HG03135 (cell line): ENCODE data around the gene MFSD1.

Experiments
- ATAC-seq: cut with Tn5 transposase; IDR thresholded peaks from one replicate; pipeline ENCODE4 v1.9.1; 2021; ENCODE audit warnings: mild to moderate bottlenecking, moderate library complexity; ENCODE audit not compliant: unreplicated experiment

MFSD1 gene

DNA sequence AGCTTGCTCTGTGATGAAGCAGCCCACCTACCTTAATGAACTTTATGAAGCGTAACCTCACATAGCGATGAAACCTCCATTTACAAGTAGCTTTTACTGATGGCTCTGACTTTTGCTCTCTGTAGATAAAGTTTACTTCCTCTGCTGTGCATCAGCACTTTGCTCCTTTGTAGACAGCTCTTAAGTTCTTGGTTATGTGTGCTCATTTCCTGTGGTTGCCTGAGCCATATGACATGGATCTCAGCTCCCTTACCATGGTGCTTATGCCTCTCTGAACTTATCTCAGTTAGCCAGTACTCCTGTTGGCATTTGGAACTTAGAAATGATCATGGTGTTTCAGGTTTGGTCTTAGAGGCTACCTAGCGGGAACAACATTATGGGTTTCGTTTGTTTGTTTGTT is 7.8 kb downstream of the MFSD1 start:
- ATAC-seq: no peak

DNA sequence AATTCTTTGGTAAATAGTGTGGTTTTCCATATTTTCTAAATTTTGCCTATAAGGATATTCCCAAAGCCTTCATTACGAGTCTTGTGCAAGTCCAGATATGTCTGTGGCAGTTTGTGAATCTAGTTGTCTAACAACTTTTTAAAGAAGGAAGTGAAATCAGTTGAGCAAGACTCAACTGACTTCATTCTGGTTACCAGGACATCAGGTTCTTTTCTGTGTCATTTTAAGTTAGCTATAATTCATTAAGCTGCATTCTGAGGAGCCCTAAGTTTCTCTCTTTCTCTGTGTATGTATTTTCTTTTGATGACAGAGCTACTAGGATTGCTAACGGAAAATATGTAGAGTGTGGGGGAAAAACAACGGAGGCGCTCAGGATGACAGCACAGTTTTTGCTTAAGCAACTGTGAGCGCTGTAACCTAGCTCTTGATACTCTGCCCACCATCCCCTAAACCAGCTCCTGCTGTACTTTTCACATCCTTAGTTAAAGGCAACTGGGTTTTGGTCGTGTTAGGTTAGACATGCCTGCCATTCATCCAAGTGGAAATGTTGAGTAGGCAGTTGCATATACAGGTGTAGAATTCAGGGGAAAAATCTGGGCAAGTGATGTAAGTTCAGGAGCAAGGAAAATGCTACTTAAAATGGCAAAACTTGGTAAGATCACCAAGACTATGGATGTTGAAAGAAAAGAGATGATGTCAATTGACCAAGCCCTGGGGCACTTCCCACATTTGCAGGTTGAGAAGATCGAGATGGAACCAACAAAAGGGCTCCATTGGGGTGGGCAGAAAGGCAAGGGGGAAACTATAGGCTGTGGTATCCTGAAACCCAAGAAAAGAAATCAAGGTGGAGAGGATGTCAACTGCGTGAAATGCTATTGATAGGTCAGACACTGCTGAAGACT is 9.2 kb downstream of the MFSD1 start:
- no peak for ATAC-seq

GRCh38 chr3:158819282-158819681 is 17.4 kb downstream of the MFSD1 start:
- ATAC-seq: no peak

DNA sequence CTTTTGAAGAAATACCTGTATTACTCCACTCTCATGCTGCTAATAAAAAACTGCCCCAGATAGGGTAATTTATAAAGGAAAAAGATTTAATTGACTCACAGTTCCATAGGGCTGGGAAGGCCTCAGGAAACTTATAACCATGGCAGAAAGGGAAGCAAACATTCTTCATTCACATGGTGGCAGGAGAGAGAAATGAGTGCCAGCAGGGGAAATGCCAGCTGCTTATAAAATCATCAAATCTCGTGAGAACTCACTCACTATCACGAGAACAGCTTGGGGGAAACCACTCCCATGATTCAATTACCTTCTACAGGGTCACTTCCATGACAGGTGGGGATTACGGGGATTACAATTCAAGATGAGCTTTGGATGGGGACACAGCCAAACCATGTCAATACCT is 18.7 kb downstream of the MFSD1 start:
- ATAC-seq: no peak

DNA sequence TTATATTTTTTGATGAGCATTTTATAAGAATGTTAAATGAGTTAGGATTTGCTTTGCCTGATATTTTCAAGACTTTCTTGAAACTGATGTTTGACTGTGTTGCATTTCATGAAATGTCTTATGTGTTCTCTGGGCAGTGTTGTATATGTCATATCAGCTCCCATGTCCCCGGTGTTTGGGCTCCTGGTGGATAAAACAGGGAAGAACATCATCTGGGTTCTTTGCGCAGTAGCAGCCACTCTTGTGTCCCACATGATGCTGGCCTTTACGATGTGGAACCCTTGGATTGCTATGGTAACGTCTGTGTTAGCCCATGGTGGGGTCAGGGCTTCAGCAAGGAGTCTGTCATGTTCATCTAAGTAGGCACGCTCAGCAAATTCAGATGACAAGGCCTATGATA is 20.0 kb downstream of the MFSD1 start:
- no peak for ATAC-seq

- ATAC-seq: no peak
Measured at GRCh38 chr3:158823426-158823825, 21.6 kb downstream of the MFSD1 start.

- ATAC-seq: no peak
Measured at GRCh38 chr3:158827773-158828172, 25.9 kb downstream of the MFSD1 start.

- no peak for ATAC-seq
Measured at GRCh38 chr3:158830391-158830790, 28.5 kb downstream of the MFSD1 start.

DNA sequence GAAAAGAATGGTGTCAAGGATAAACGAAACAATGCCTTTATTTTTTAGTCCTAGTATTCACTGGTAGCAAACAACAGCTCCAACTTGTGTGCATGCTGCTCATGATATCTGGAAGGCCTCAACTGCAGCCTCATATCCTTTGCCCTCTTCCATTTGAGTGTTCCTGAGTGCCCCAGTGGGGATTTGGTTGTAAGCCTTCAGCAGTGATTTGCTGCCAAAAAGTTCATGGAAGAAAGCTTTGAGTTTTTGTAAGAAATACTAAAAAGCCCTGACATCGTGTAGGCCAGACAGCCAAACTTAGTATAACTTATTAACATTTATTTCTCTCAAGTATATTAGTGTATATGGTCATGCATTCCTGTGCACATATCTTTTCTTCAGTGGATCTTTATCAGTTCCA is 30.0 kb downstream of the MFSD1 start:
- no peak for ATAC-seq

DNA sequence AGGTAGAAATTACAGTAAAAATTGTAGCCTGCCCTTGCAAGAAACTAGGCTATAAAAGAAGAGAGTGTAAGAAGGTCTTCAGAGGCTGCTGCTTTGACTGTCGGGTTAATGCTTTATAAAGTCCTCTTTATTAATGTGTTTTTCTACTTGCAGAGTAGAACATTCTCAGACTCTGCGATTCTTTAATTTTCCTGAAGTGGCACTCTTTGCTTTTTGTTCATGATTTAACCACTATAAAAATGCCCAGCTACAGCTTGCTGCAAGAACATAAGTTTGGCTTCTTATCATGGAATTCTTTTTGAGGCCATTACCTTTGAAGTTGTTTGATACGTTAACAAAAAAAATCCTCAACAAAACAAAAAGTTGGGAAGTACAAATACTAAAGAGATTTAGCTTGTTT is 33.8 kb downstream of the MFSD1 start:
- no peak for ATAC-seq

GRCh38 chr3:158836312-158836711 is 34.5 kb downstream of the MFSD1 start:
- no peak for ATAC-seq

GRCh38 chr3:158837240-158837639 is 35.4 kb downstream of the MFSD1 start:
- ATAC-seq: no peak

GRCh38 chr3:158839966-158840365 is 38.1 kb downstream of the MFSD1 start:
- no peak for ATAC-seq

DNA sequence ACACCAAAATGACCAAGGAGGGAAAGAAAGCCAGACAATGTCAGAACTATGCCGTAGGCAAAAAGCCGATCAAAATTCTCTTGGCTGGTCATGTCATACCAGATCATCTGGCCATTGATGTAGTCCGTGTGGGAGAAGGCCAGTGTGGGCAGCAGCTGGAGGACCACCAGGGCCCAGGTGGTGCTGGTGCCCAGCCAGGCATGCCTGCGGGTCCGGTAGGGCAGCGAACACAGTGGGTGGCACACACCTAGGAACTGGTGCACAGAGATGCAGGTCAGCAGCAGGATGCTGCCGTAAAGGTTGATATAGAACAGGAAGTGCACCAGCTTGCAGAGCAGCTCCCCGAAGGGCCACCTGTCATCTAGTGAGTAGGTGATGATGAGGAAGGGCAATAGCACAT is 39.5 kb downstream of the MFSD1 start:
- ATAC-seq: no peak

- ATAC-seq: no peak
Measured at GRCh38 chr3:158842976-158843375, 41.1 kb downstream of the MFSD1 start.

- ATAC-seq: no peak
Measured at GRCh38 chr3:158845765-158846350, 44.0 kb downstream of the MFSD1 start.

DNA sequence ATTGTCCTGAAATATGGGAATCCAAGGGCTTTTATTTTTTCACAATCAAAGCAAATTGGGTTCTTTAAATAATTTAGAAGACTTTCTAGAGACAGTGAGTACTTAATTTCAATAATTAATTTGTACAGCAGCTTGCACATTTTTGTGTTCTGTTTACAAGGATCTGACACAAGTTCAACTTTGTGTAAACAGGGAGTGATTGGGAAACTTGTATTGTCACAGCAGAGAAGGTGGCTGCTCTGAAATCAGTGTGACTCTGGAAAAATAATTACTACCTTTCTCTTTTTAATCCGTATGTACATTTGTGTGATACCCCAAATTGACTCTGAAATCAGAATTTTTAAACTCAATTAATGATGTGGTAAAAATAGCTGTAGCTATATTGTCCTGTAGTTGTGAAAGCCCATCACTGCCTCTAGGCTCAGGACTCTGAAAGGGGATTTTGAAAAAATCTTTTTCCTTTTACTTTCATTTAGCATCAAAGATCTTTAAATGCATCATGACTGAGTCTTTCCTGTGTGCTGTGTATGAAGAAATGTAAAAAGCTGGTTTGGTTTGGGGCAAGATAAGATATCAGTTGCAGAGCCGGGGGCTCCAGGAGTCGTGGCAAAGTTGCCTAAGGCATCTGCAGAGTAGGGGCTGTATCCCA is 45.1 kb downstream of the MFSD1 start:
- peak; percentile 87 for ATAC-seq

DNA sequence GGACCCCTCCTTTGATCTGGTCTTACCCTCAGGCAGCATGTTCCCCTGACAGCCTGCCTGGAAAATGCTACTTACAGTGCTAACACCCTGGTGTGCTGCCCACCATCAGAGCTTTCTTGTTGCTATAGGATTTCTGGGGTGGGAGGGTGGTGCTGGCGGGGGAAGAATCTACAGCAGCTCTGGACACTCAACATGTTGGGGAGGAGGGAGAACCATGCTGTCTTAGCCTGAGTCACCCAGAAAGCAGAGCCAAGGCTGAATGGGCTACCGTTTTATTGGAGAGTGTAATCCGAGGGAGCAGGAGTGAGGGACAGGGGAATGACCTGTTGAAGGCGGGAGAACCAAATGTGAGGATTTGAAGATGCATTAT is 45.6 kb downstream of the MFSD1 start:
- peak; percentile 40 for ATAC-seq

DNA sequence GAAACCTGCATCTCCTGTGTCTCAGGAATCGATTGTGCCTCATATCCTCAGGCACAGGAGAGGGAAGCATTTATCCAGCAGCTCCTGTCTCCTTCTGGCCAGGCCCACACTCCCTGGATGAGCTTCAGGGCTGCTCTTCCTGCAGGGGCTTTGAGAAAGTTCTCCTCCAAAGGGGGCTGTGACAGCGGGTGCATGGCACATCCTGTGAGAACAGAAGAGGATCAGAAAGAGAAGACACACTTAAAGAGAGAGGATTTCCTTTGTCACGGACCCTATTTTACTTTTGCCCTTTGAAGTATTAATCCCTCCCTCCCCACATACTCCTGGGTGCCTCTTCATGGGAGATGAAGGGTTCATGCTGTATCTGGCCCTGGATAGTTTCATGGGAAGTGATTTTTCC is 46.0 kb downstream of the MFSD1 start:
- ATAC-seq: no peak

GRCh38 chr3:158849757-158850156 is 47.9 kb downstream of the MFSD1 start:
- no peak for ATAC-seq

GRCh38 chr3:158859362-158859761 is 57.5 kb downstream of the MFSD1 start:
- no peak for ATAC-seq

GRCh38 chr3:158863247-158863646 is 61.4 kb downstream of the MFSD1 start:
- ATAC-seq: no peak
